ENCODE measurements around the gene LHX3.

The LHX3 gene

GRCh38 chr9:136242248-136242647 is 37.3 kb upstream of the LHX3 start:
- TF ChIP-seq, protein P1, sequence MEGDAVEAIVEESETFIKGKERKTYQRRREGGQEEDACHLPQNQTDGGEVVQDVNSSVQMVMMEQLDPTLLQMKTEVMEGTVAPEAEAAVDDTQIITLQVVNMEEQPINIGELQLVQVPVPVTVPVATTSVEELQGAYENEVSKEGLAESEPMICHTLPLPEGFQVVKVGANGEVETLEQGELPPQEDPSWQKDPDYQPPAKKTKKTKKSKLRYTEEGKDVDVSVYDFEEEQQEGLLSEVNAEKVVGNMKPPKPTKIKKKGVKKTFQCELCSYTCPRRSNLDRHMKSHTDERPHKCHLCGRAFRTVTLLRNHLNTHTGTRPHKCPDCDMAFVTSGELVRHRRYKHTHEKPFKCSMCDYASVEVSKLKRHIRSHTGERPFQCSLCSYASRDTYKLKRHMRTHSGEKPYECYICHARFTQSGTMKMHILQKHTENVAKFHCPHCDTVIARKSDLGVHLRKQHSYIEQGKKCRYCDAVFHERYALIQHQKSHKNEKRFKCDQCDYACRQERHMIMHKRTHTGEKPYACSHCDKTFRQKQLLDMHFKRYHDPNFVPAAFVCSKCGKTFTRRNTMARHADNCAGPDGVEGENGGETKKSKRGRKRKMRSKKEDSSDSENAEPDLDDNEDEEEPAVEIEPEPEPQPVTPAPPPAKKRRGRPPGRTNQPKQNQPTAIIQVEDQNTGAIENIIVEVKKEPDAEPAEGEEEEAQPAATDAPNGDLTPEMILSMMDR (IDR thresholded peaks at IDR 0.05; ENCODE audit: control extremely low read depth, extremely low read depth, low read depth, missing control alignments) = no peak
- DNase-seq (ENCODE audit: extremely low spot score) = no peak
- ChIA-PET CTCF (interaction anchor here (1.4 to 6.6 kb wide), 3 partner anchors 15 to 45 kb away, joined by 3 to 36 read pairs (median 4); no protein-coding TSS in a partner anchor), POLR2A (no interaction called here)

GRCh38 chr9:136241542-136241941 is 36.6 kb upstream of the LHX3 start:
- ChIA-PET POLR2A (no interaction called here), CTCF (interaction anchor here (6.6 kb wide), 1 partner anchor 14 kb away, joined by 36 read pairs; no protein-coding TSS in a partner anchor)
- TF ChIP-seq, protein P1 (IDR thresholded peaks at IDR 0.05; ENCODE audit: control extremely low read depth, extremely low read depth, low read depth, missing control alignments) = no peak
- DNase-seq (ENCODE audit: extremely low spot score) = no peak

DNA sequence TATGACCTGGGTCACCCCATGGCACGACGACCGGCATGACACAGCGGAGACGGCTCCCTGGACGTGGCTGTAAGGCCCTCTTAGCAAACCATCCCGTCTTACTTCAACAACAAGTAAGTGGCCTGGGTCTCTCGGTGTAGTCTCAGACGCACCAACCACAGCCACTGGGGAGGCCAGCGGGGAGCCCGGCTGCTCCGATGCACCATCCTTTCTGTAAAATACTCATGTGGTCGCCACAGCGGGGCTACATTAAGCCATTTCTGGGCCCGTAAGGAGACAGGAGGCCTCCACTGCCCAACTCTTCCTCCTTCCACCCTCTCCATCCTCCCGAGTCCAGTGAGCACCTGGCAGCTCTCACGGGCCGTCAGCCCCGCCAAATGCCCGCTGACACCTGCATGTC is 36.0 kb upstream of the LHX3 start:
- TF ChIP-seq, protein P1 (IDR thresholded peaks at IDR 0.05; ENCODE audit: control extremely low read depth, extremely low read depth, low read depth, missing control alignments) = no peak
- CTCF ChIA-PET = interaction anchor here (6.6 kb wide), 1 partner anchor 14 kb away, joined by 36 read pairs; no protein-coding TSS in a partner anchor
- no peak for DNase-seq (ENCODE audit: extremely low spot score)
- POLR2A ChIA-PET = no interaction called here

DNA sequence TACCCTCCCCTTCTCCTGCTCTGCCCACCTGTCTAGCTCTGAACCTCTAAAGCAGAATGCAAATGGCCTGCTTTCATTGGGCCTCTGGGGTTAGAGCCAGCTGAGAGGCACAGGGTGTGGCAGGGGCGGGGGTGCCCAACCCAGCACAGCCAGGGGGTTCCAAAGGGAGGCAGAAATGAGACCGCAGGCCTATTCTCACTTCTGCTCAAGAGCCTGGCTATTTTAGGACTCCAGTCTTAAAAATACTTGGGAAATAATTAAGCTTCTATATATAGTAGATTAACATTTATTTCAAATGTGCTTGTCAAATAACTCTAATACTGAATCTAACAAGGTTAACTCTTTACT is 35.0 kb upstream of the LHX3 start:
- DNase-seq (ENCODE audit: extremely low spot score) = no peak
- TF ChIP-seq, protein P1 (IDR thresholded peaks at IDR 0.05; ENCODE audit: control extremely low read depth, extremely low read depth, low read depth, missing control alignments) = no peak
- ChIA-PET POLR2A (no interaction called here), CTCF (interaction anchor here (6.6 kb wide), 1 partner anchor 13 kb away, joined by 36 read pairs; no protein-coding TSS in a partner anchor)

DNA sequence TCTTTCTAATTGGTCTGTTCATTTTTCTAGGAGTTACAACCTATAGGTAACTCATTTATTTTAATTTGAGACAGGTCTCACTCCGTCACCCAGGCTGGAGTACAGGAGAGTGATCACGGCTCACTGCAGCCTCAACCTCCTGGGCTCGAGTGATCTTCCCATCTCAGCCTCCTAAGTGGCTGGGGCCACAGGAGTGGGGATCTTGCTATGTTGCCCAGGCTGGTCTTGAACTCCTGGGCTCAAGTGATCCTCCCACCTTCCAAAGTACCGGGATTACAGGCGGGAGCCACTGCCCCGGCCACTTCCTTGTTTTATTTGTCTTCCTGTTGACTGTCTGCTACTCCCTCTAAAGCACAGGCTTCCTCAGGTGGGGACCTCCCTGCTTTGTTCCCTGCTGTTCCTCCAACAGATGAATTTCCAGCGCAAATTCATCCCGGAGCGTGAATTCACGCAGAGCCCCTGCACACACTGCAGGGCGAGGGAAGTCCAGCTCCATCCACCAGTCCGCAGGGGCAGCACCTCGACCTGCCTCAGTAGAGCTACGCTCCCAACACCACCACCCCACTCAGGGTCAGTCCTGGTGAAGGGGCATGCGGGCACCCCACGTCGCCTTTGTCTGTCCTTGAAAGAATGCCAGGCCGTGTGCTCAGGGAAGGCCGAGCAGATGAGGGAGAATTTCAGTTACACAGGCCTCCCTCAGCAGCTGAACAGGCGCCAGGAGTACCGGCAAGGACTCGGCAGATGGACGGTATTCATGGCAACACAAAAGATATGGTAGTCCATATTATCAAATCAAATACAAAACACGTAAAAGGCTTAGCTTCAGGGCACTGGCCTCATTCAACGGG is 34.4 kb upstream of the LHX3 start:
- ChIA-PET POLR2A (no interaction called here), CTCF (interaction anchor here (6.6 kb wide), 1 partner anchor 12 kb away, joined by 36 read pairs; no protein-coding TSS in a partner anchor)
- TF ChIP-seq, protein P1 (IDR thresholded peaks at IDR 0.05; ENCODE audit: control extremely low read depth, extremely low read depth, low read depth, missing control alignments) = no peak

GRCh38 chr9:136238342-136238732 is 33.4 kb upstream of the LHX3 start:
- no peak for DNase-seq (ENCODE audit: extremely low spot score)
- POLR2A ChIA-PET = no interaction called here
- TF ChIP-seq, protein P1 (IDR thresholded peaks at IDR 0.05; ENCODE audit: control extremely low read depth, extremely low read depth, low read depth, missing control alignments) = no peak
- CTCF ChIA-PET = interaction anchor here (6.6 kb wide), 1 partner anchor 11 kb away, joined by 36 read pairs; no protein-coding TSS in a partner anchor

More for the DNA sequence above, 34.4 kb upstream of the LHX3 start:
- no peak for DNase-seq (ENCODE audit: extremely low spot score)

Data from GM10248 (cell line).